Measurements from ENCODE around the gene CNOT2.
"Not testable (repeated sequence)": the region's sequence is repeated elsewhere in the genome, so short reads cannot be mapped to it uniquely, and the experiment has no call there.

CNOT2 gene

GRCh38 chr12:70290116-70290515 is 46.9 kb downstream of the CNOT2 start:
- Histone ChIP-seq H3K27me3 (ENCODE audit: low read length) (no peaks in the 10 kb centered on the region), H3K4me2 (ENCODE audit: low read depth, low read length, poor library complexity, severe bottlenecking) (no peak overlapping the region), H4K20me1 (ENCODE audit: low read depth, low read length) (peaks cover 27% of the 10 kb centered on the region), H3K4me3 (ENCODE audit: insufficient read depth, low read length, poor library complexity, severe bottlenecking) (no peak overlapping the region), H3K27ac (ENCODE audit: low read depth, low read length) (no peak overlapping the region), H3K79me2 (ENCODE audit: insufficient read depth, low read length) (peaks cover 86% of the 10 kb centered on the region), H3K9me3 (ENCODE audit: insufficient read depth, low read length) (no peaks in the 10 kb centered on the region), H3K9me2 (replicated peaks; ENCODE audit: insufficient read depth, low read length) (no peaks in the 10 kb centered on the region), H2AFZ (ENCODE audit: low read depth, low read length, severe bottlenecking) (no peak overlapping the region), H3K36me3 (ENCODE audit: low read length) (peaks cover 35% of the 10 kb centered on the region; the same call in 1 of the 2 replicates), H3K9ac (ENCODE audit: low read length) (no peak overlapping the region), H3F3A (ENCODE audit: insufficient read depth) (peaks cover 10% of the 10 kb centered on the region; the same call in 1 of the 2 replicates)
- TF ChIP-seq CTCF (IDR thresholded peaks at IDR 0.05; ENCODE audit: insufficient read depth, low read length, poor library complexity, severe bottlenecking) (no peak), EZH2phosphoT487 (conservative IDR thresholded peaks at IDR 0.05; ENCODE audit: low read length) (no peak)

- Histone ChIP-seq H3K79me2 (ENCODE audit: insufficient read depth, low read length) (peaks cover 85% of the 10 kb centered on the region), H3K9me2 (replicated peaks; ENCODE audit: insufficient read depth, low read length) (no peaks in the 10 kb centered on the region), H3K27ac (ENCODE audit: low read depth, low read length) (no peak overlapping the region)
Observed at GRCh38 chr12:70292017-70292776, 49.0 kb downstream of the CNOT2 start.

GRCh38 chr12:70304684-70305555 is 61.7 kb downstream of the CNOT2 start:
- not testable (repeated sequence) for H3K27ac ChIP-seq (ENCODE audit: low read depth, low read length); H2AFZ ChIP-seq (ENCODE audit: low read depth, low read length, severe bottlenecking); H3F3A ChIP-seq (ENCODE audit: insufficient read depth); H3K9me2 ChIP-seq (replicated peaks; ENCODE audit: insufficient read depth, low read length); H4K20me1 ChIP-seq (ENCODE audit: low read depth, low read length); H3K9ac ChIP-seq (ENCODE audit: low read length); H3K4me2 ChIP-seq (ENCODE audit: low read depth, low read length, poor library complexity, severe bottlenecking); H3K27me3 ChIP-seq (ENCODE audit: low read length); H3K9me3 ChIP-seq (ENCODE audit: insufficient read depth, low read length); H3K36me3 ChIP-seq (ENCODE audit: low read length); H3K4me3 ChIP-seq (ENCODE audit: insufficient read depth, low read length, poor library complexity, severe bottlenecking)
- peaks cover 54% of the 10 kb centered on the region for H3K79me2 ChIP-seq (ENCODE audit: insufficient read depth, low read length)

More at GRCh38 chr12:70292017-70292776, 49.0 kb downstream of the CNOT2 start:
- H3K9me3 ChIP-seq (ENCODE audit: insufficient read depth, low read length): no peaks in the 10 kb centered on the region
- H3F3A ChIP-seq (ENCODE audit: insufficient read depth): peaks cover 5% of the 10 kb centered on the region
- H3K4me2 ChIP-seq (ENCODE audit: low read depth, low read length, poor library complexity, severe bottlenecking): no peak overlapping the region
- H2AFZ ChIP-seq (ENCODE audit: low read depth, low read length, severe bottlenecking): no peak overlapping the region
- no peak overlapping the region for H3K4me3 ChIP-seq (ENCODE audit: insufficient read depth, low read length, poor library complexity, severe bottlenecking)
- no peaks in the 10 kb centered on the region for H3K27me3 ChIP-seq (ENCODE audit: low read length)
- H4K20me1 ChIP-seq (ENCODE audit: low read depth, low read length): peaks cover 22% of the 10 kb centered on the region
- TF ChIP-seq EZH2phosphoT487 (conservative IDR thresholded peaks at IDR 0.05; ENCODE audit: low read length) (no peak), CTCF (IDR thresholded peaks at IDR 0.05; ENCODE audit: insufficient read depth, low read length, poor library complexity, severe bottlenecking) (no peak)
- no peak overlapping the region for H3K9ac ChIP-seq (ENCODE audit: low read length)
- H3K36me3 ChIP-seq (ENCODE audit: low read length): peaks cover 23% of the 10 kb centered on the region; the same call in 1 of the 2 replicates

Measured in SU-DHL-6 (cell line).